ENCODE results near the gene PIP5K1B.

GRCh38 chr9:68672625-68673024 is 32.4 kb upstream of the PIP5K1B start:
- no peak for TF ChIP-seq CTCF (IDR thresholded peaks at IDR 0.05)
- no peak for TF ChIP-seq POLR2A (IDR thresholded peaks at IDR 0.05)
